BLaER1 treated with 17β-estradiol and CSF1 and Interleukin-3, amounts not matched to agents 10 nM and 100 nM (cell line): ENCODE data around the gene S100A14.

Experiments used
- H3K27ac ChIP-seq, 11 experiments: shearing (Covaris generic); formaldehyde crosslinking; 2 replicates each; pipeline ENCODE4 v1.8.1; 2022
- H3K27me3 ChIP-seq, 11 experiments: shearing (Covaris generic); formaldehyde crosslinking; 2 replicates each; pipeline ENCODE4 v1.8.1; 2022
- H3K36me3 ChIP-seq, 11 experiments: shearing (Covaris generic); formaldehyde crosslinking; 2 replicates each; pipeline ENCODE4 v1.8.1; 2022
- H3K4me1 ChIP-seq, 10 experiments: shearing (Covaris generic); formaldehyde crosslinking; 2 replicates each; pipeline ENCODE4 v1.8.1; 2022
- H3K4me2 ChIP-seq, 11 experiments: shearing (Covaris generic); formaldehyde crosslinking; 2 replicates each; pipeline ENCODE4 v1.8.1; 2022
- H3K4me3 ChIP-seq, 10 experiments: shearing (Covaris generic); formaldehyde crosslinking; 2 replicates each; pipeline ENCODE4 v1.8.1; 2022
- H3K9ac ChIP-seq, 11 experiments: shearing (Covaris generic); formaldehyde crosslinking; 2 replicates each; pipeline ENCODE4 v1.8.1; 2022
- H3K9me3 ChIP-seq, 11 experiments: shearing (Covaris generic); formaldehyde crosslinking; replicated peaks in 1 of 11; 2 replicates each; pipeline ENCODE4 v1.8.1; 2022
- H4K20me1 ChIP-seq, 11 experiments: shearing (Covaris generic); formaldehyde crosslinking; 2 replicates each; pipeline ENCODE4 v1.8.1; 2022
- Cebpa-rat ChIP-seq, 11 experiments: shearing (Covaris generic); IDR thresholded peaks; 2 replicates each; pipeline ENCODE4 v1.8.1; 2022

Gene S100A14

GRCh38 chr1:153633754-153634665 is 17.9 kb upstream of the S100A14 start, which contains the start of gene CHTOP:
CHTOP (plus strand) TSS chr1:153634066; CDS start chr1:153636589, 2,523 bp downstream.
- no peak for TF ChIP-seq Cebpa-rat (IDR thresholded peaks at IDR 0.05)

GRCh38 chr1:153633161-153633753 is 17.1 kb upstream of the S100A14 start:
- Histone ChIP-seq H3K27me3 (no peaks in the 10 kb centered on the region), H3K4me1 (peaks cover 72 to 80% (median 77%) of the 10 kb centered on the region in 10 experiments), H4K20me1 (peaks cover 0 to 17% (median 0%) of the 10 kb centered on the region in 11 experiments; a peak in 8 of 22 replicates), H3K9ac (peak overlapping the region in 3 of 11 experiments; percentile 98 to 100 (median 99); a peak in 4 of 22 replicates), H3K27ac (peak overlapping the region in 10 of 11 experiments; percentile 98 to 100 (median 99); a peak in 17 of 22 replicates), H3K9me3 (peaks cover 0 to 14% (median 3%) of the 10 kb centered on the region in 11 experiments; a peak in 6 of 22 replicates), H3K36me3 (peaks cover 28 to 52% (median 33%) of the 10 kb centered on the region in 11 experiments), H3K4me2 (peak overlapping the region; percentile 21 to 93 (median 48); a peak in 21 of 22 replicates), H3K4me3 (peak overlapping the region in 9 of 10 experiments; percentile 73 to 85 (median 81); a peak in 15 of 20 replicates)
- no peak for TF ChIP-seq Cebpa-rat (IDR thresholded peaks at IDR 0.05)

More at GRCh38 chr1:153633754-153634665, 17.9 kb upstream of the S100A14 start, which contains the start of gene CHTOP:
- peaks cover 36 to 60% (median 40%) of the 10 kb centered on the region in 11 experiments for H3K36me3 ChIP-seq
- peaks cover 0 to 14% (median 3%) of the 10 kb centered on the region in 11 experiments; a peak in 6 of 22 replicates for H3K9me3 ChIP-seq
- H3K9ac ChIP-seq = peak within 1 kb of the TSS; percentile 98 to 100 (median 99)
- peaks cover 65 to 72% (median 70%) of the 10 kb centered on the region in 10 experiments for H3K4me1 ChIP-seq
- H4K20me1 ChIP-seq = peaks cover 0 to 17% (median 0%) of the 10 kb centered on the region in 11 experiments; a peak in 8 of 22 replicates
- peak within 1 kb of the TSS; percentile 98 to 100 (median 99) for H3K27ac ChIP-seq
- peak within 1 kb of the TSS; percentile 76 to 96 (median 91) for H3K4me2 ChIP-seq
- H3K4me3 ChIP-seq = peak within 1 kb of the TSS; percentile 71 to 85 (median 80)
- H3K27me3 ChIP-seq = no peaks in the 10 kb centered on the region

- H3K9me3 ChIP-seq = peaks cover 0 to 14% (median 3%) of the 10 kb centered on the region in 11 experiments; a peak in 6 of 22 replicates
- H3K4me3 ChIP-seq = no peak overlapping the region
- TF ChIP-seq Cebpa-rat (IDR thresholded peaks at IDR 0.05) = no peak
Measured at GRCh38 chr1:153631047-153632022, 15.2 kb upstream of the S100A14 start.

GRCh38 chr1:153630384-153630783 is 14.3 kb upstream of the S100A14 start:
- H3K9ac ChIP-seq = peak overlapping the region in 9 of 11 experiments; percentile 36 to 91 (median 82); a peak in 12 of 22 replicates
- H3K4me2 ChIP-seq = peak overlapping the region; percentile 84 to 100 (median 97)
- H3K9me3 ChIP-seq = peaks cover 0 to 14% (median 3%) of the 10 kb centered on the region in 11 experiments; a peak in 6 of 22 replicates
- no peaks in the 10 kb centered on the region for H3K27me3 ChIP-seq
- H4K20me1 ChIP-seq = peaks cover 0 to 5% (median 0%) of the 10 kb centered on the region in 11 experiments; a peak in 7 of 22 replicates
- TF ChIP-seq Cebpa-rat (IDR thresholded peaks at IDR 0.05) = no peak
- peaks cover under 1 to 31% (median 8%) of the 10 kb centered on the region in 11 experiments; a peak in 19 of 22 replicates for H3K36me3 ChIP-seq
- H3K4me3 ChIP-seq = peak overlapping the region in 5 of 10 experiments; percentile 20 to 75 (median 62); a peak in 7 of 20 replicates
- H3K4me1 ChIP-seq = peaks cover 78 to 86% (median 83%) of the 10 kb centered on the region in 10 experiments
- peak overlapping the region; percentile 66 to 92 (median 86); a peak in 18 of 22 replicates for H3K27ac ChIP-seq

More at GRCh38 chr1:153631047-153632022, 15.2 kb upstream of the S100A14 start:
- Histone ChIP-seq H3K4me2 (peak overlapping the region; percentile 20 to 100 (median 97); a peak in 17 of 22 replicates), H3K27me3 (no peaks in the 10 kb centered on the region), H3K27ac (peak overlapping the region; percentile 16 to 92 (median 84); a peak in 12 of 22 replicates), H3K36me3 (peaks cover 9 to 33% (median 14%) of the 10 kb centered on the region in 11 experiments), H3K9ac (peak overlapping the region in 1 of 11 experiments; percentile 74; a peak in 2 of 22 replicates), H4K20me1 (peaks cover 0 to 15% (median 0%) of the 10 kb centered on the region in 11 experiments; a peak in 8 of 22 replicates), H3K4me1 (peaks cover 78 to 86% (median 83%) of the 10 kb centered on the region in 10 experiments)

GRCh38 chr1:153629971-153630370 is 13.8 kb upstream of the S100A14 start:
- TF ChIP-seq Cebpa-rat (IDR thresholded peaks at IDR 0.05) = no peak
- Histone ChIP-seq H3K4me1 (peaks cover 78 to 86% (median 83%) of the 10 kb centered on the region in 10 experiments), H3K36me3 (peaks cover 0 to 31% (median 10%) of the 10 kb centered on the region in 11 experiments; a peak in 17 of 22 replicates), H3K27ac (peak overlapping the region; percentile 66 to 92 (median 86); a peak in 20 of 22 replicates), H3K4me3 (peak overlapping the region in 5 of 10 experiments; percentile 47 to 75 (median 70); a peak in 8 of 20 replicates), H3K4me2 (peak overlapping the region; percentile 84 to 100 (median 97)), H3K9me3 (peaks cover 0 to 14% (median 3%) of the 10 kb centered on the region in 11 experiments; a peak in 6 of 22 replicates), H3K9ac (peak overlapping the region in 9 of 11 experiments; percentile 52 to 91 (median 82); a peak in 14 of 22 replicates), H4K20me1 (peaks cover 0 to 3% (median 0%) of the 10 kb centered on the region in 11 experiments; a peak in 4 of 22 replicates), H3K27me3 (no peaks in the 10 kb centered on the region)

- peak overlapping the region; percentile 66 to 92 (median 86); a peak in 21 of 22 replicates for H3K27ac ChIP-seq
- TF ChIP-seq Cebpa-rat (IDR thresholded peaks at IDR 0.05) = no peak
- H3K27me3 ChIP-seq = no peaks in the 10 kb centered on the region
- peaks cover 0 to 14% (median 3%) of the 10 kb centered on the region in 11 experiments; a peak in 6 of 22 replicates for H3K9me3 ChIP-seq
- H3K4me3 ChIP-seq = peak overlapping the region in 9 of 10 experiments; percentile 10 to 75 (median 62); a peak in 13 of 20 replicates
- peaks cover 85 to 92% (median 89%) of the 10 kb centered on the region in 10 experiments for H3K4me1 ChIP-seq
- no peaks in the 10 kb centered on the region for H4K20me1 ChIP-seq
- H3K4me2 ChIP-seq = peak overlapping the region; percentile 84 to 100 (median 97)
- H3K36me3 ChIP-seq = peaks cover 0 to 37% (median 14%) of the 10 kb centered on the region in 11 experiments; a peak in 17 of 22 replicates
- H3K9ac ChIP-seq = peak overlapping the region; percentile 62 to 91 (median 84); a peak in 17 of 22 replicates
Measured at GRCh38 chr1:153629343-153629665, 13.2 kb upstream of the S100A14 start.
